Measurements from ENCODE around the gene LSG1. TPM values are rescaled to one million over a fixed set of nuclear protein-coding genes. Genes with fewer than 3 reads are reported as not detected.

LSG1 gene
- total RNA-seq, 4 donors from 2014 or later, result 42.9 to 120 (median 81.9) TPM

DNA sequence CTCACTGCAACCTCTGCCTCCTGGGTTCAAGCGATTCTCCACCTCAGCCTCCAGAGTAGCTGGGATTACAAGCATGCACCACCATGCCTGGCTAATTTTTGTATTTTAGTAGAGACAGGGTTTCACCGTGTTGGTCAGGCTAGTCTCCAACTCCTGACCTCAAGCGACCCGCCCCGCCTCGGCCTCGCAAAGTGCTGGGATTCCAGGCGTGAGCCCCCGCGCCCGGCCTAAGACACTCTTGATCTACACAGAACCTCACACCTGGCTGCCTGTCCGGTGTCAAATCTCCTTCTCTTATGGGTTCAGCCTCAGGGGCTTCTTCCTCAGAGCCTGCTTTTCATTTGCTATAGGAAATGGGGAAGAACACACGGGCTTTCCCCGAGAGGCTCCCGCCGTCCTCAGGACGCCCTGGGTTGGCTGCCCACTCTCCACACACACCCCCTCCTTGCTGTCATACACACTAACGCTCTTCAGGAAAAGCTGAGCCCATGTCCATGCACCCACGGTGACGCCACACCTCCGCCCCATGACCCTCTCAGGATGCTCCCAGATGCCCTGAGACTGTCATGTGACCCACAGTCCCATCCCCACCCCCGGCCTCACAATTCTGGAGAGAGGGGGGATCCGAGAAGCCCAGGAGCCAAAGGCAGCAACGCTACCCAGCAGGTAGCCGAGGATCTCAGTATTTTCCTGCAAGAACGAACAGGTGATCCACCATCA is 49.2 kb downstream of the LSG1 start:
- Histone ChIP-seq H3K36me3 (peaks cover 0 to 6% (median 0%) of the 10 kb centered on the region in 3 donors), H3K27me3 (no peaks in the 10 kb centered on the region), H3K27ac (no peak overlapping the region), H3K9me3 (no peaks in the 10 kb centered on the region), H3K4me1 (peaks cover 0 to 4% (median 0%) of the 10 kb centered on the region in 4 donors), H3K4me3 (no peak overlapping the region)
- TF ChIP-seq POLR2A (IDR thresholded peaks at IDR 0.05), result no peak
- TF ChIP-seq, protein P1, sequence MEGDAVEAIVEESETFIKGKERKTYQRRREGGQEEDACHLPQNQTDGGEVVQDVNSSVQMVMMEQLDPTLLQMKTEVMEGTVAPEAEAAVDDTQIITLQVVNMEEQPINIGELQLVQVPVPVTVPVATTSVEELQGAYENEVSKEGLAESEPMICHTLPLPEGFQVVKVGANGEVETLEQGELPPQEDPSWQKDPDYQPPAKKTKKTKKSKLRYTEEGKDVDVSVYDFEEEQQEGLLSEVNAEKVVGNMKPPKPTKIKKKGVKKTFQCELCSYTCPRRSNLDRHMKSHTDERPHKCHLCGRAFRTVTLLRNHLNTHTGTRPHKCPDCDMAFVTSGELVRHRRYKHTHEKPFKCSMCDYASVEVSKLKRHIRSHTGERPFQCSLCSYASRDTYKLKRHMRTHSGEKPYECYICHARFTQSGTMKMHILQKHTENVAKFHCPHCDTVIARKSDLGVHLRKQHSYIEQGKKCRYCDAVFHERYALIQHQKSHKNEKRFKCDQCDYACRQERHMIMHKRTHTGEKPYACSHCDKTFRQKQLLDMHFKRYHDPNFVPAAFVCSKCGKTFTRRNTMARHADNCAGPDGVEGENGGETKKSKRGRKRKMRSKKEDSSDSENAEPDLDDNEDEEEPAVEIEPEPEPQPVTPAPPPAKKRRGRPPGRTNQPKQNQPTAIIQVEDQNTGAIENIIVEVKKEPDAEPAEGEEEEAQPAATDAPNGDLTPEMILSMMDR (IDR thresholded peaks at IDR 0.05), result no peak
- no peak for DNase-seq

DNA sequence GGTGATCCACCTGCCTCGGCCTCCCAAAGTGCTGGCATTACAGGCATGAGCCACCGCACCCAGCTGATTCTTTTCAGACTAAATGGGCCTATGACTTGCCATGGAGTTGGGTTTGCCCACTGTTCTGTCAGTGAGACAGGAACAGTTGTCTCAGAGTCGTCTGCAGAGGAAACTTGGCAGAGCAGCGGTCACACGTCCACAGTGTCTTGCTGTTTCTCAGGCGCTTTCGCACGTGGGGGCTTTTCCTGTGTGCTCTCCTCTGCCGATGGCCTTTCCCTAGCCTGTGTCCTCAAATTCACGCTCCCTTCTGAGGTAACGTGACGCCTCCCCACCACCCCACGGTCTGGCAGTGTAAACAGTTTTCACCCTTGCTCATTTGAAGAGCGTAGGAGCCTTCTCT is 50.0 kb downstream of the LSG1 start:
- Histone ChIP-seq H3K4me1 (peaks cover 0 to 4% (median 0%) of the 10 kb centered on the region in 4 donors), H3K9me3 (no peaks in the 10 kb centered on the region), H3K27me3 (no peaks in the 10 kb centered on the region), H3K4me3 (no peak overlapping the region), H3K27ac (no peak overlapping the region), H3K36me3 (no peaks in the 10 kb centered on the region)
- TF ChIP-seq, protein P1 (IDR thresholded peaks at IDR 0.05), result no peak
- no peak for TF ChIP-seq POLR2A (IDR thresholded peaks at IDR 0.05)
- DNase-seq, result no peak

DNA sequence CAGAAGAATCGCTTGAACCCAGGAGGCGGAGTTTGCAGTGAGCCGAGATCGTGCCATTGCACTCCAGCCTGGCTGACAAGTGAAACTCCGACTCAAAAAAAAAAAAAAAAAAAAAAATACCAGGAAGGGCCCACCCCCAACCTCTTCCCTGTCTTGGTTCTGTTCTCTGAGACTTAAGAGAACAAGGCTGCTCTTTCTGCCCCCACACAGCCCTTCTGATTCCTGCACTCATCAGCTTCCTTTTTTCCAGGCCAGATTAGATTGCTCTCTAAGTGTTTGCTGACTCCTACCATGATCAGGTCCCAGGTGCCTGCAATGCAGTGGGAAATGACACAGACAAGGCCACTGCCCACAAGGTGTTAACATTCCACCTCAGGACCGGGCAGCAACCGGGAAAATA is 51.8 kb downstream of the LSG1 start:
- Histone ChIP-seq H3K36me3 (no peaks in the 10 kb centered on the region), H3K27me3 (no peaks in the 10 kb centered on the region), H3K4me1 (peaks cover 0 to 4% (median 0%) of the 10 kb centered on the region in 4 donors), H3K9me3 (no peaks in the 10 kb centered on the region), H3K27ac (no peak overlapping the region), H3K4me3 (no peak overlapping the region)
- TF ChIP-seq, protein P1 (IDR thresholded peaks at IDR 0.05), result no peak
- TF ChIP-seq POLR2A (IDR thresholded peaks at IDR 0.05), result no peak
- DNase-seq, result no peak

DNA sequence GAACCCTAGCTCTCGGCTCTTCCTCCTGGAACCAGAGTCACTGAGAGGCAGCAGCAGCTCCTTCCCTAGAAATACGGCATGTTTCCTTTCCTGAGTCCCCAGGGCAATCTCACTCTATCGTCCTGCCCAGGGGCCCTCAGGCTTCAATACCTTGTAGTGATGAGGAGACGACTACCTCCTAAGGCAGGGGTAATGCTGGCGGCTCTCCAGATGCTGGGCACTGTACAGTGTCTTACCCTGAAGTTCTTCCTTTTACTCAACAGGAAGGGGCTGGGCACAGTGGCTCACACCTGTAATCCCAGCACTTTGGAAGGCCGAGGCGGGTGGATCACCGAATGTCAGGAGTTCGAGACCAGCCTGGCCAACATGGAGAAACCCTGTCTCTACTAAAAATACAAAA is 52.2 kb downstream of the LSG1 start:
- peak in 1 of 3 donors; percentile 27 for DNase-seq

DNA sequence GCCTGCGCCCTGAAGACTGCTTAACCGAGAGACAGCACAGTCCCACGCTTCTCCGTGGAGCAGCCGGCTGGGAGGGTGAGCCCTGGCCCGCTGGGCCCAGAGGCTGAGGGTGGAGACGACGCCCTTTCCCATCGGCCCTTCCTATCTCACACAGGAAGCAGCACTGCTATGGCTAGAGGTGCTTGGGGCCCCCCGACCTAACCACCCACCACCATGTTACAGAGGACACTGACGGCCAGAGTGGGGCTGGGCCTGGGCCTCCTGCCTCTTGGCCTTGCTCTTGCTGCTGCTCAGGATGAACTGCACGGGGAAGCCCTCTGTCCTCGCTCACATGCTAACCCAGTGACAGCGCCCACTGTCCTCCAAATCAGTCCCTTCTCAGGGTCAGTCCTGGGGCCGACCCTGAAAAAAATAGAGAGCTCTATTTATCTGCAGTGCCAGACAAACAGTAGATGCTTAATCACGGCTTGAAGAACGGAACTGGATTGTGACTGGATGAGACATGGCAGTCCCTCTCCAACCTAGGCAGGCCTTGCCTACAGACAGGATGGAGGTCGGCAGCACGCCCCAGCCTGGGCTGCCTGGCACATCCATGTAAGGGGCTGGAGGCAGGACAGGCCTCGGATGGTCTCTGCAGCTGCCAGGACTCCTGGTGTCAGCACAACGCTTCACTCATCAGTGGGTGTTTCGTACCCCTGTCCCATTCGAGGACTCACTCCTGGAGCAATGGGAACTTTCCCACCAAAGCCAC is 53.0 kb downstream of the LSG1 start:
- Histone ChIP-seq H3K36me3 (no peaks in the 10 kb centered on the region), H3K27me3 (no peaks in the 10 kb centered on the region), H3K4me1 (peaks cover 0 to 4% (median 0%) of the 10 kb centered on the region in 4 donors), H3K9me3 (no peaks in the 10 kb centered on the region), H3K27ac (no peak overlapping the region), H3K4me3 (no peak overlapping the region)
- TF ChIP-seq POLR2A (IDR thresholded peaks at IDR 0.05), result no peak
- TF ChIP-seq, protein P1 (IDR thresholded peaks at IDR 0.05), result no peak
- no peak for DNase-seq

More for the DNA sequence above, 52.2 kb downstream of the LSG1 start:
- Histone ChIP-seq H3K27me3 (no peaks in the 10 kb centered on the region), H3K4me1 (peaks cover 0 to 4% (median 0%) of the 10 kb centered on the region in 4 donors), H3K9me3 (no peaks in the 10 kb centered on the region), H3K27ac (no peak overlapping the region), H3K4me3 (no peak overlapping the region), H3K36me3 (no peaks in the 10 kb centered on the region)
- TF ChIP-seq POLR2A (IDR thresholded peaks at IDR 0.05), result no peak
- TF ChIP-seq, protein P1 (IDR thresholded peaks at IDR 0.05), result no peak
